ENCODE results near the gene PSME1.

PSME1 gene

GRCh38 chr14:24172261-24172860 is 36.4 kb downstream of the PSME1 start:
- no peak for DNase-seq (ENCODE audit: low spot score)

GRCh38 chr14:24172871-24173281 is 36.9 kb downstream of the PSME1 start:
- DNase-seq (ENCODE audit: low spot score) = no peak

DNA sequence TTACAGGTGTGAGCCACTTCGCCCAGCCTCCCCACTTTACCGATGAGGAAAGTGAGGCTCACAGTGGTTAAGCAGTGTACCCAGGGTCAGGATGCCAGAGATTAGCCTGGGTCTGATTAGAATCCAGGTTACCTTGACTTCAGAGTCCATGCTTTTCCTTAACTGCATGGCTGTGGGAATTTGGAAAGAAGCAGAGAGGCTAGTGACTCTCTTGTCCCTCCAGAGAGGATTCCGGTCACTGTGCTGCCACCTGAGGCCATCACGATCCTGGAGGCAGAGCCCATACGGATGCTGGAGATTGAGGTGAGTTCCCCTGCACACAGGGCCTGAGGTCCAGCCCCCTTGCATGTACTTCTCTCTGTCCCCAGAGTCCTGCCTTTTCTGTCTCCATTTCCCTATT is 40.6 kb downstream of the PSME1 start:
- no peak for DNase-seq (ENCODE audit: low spot score)

DNA sequence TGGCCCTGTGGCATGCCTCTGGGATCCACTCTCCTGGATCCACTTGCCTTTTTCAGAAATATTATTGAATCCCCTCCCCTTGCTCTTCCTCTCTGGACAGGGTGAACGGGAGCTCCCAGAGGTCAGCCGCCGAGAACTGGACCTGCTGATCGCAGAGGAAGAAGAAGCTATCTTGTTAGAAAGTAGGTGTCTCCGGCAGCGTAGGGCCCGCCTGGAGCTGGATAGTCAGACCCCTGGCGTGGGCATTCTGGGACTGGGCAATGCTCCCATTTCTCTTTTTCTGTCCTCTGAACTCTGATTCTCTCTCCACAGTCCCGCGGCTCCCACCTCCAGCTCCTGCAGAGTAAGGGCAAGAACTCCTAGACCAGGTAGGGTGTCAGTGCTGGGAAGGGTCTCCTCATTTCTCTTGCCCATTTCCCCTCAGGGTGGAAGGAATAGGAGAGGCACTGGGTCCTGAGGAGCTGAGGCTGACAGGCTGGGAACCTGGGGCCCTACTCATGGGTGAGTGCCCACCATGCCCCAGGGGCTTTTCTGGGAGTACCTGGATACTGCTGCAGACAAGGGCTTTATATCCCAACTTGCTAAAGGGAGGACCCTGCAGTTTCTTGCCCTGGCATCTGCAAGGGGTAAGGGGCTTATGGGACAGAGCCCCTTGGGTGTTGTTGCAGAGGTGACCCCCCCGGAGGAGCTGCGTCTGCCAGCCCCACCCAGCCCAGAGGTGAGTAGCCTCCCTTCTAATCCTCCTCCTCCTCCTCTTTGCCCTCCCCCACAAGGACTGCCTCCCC is 41.2 kb downstream of the PSME1 start:
- DNase-seq (ENCODE audit: low spot score) = no peak

DNA sequence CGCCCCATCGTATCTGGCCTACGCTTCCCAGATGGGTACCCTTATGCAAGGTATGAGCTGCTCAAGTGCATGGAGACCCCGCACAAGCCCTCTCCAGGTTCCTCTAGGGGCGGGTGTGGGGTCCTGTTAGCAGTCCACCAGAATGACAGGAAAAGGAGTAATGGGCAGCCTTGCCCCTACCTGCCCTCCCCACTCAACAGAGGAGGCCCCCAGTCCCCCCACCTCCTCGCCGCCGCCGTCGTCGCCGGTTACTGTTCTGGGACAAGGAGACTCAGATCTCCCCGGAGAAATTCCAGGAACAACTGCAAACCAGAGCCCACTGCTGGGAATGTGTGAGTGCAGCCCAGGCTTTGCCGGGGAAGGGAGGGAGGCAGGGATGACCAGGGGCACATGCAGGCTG is 41.9 kb downstream of the PSME1 start:
- DNase-seq (ENCODE audit: low spot score) = no peak

DNA sequence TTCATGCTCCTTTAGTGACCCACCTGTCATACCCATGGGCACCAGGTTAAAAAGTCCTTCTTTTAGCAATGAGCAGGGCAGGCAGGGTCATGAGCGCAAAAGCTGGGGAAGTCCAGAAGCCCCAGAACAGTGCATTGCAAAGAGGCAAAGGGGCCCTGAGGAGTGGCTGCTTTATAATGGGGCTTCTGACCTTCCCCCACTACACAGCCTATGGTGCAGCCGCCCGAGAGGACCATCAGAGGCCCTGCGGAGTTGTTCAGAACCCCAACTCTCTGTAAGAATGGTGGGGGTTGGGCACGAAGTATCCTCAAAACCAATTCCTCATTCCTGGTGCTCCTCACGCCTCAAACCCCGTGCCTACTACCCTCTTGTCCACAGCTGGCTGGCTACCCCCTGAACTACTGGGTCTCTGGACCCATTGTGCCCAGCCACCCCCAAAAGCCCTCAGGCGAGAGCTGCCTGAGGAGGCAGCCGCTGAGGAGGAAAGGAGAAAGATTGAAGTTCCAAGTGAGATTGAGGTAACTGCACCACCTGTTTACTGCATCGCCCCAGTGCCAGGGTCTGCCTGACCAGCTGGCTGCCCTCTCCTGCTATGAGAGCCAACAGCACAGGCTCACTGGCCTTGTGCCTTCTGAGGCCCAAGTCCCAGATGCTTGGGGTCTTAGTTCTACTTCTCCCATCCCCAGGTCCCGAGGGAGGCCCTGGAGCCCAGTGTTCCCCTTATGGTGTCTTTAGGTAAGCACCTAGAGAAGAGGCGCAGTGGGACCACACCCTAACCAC is 42.6 kb downstream of the PSME1 start:
- DNase-seq (ENCODE audit: low spot score) = no peak

DNA sequence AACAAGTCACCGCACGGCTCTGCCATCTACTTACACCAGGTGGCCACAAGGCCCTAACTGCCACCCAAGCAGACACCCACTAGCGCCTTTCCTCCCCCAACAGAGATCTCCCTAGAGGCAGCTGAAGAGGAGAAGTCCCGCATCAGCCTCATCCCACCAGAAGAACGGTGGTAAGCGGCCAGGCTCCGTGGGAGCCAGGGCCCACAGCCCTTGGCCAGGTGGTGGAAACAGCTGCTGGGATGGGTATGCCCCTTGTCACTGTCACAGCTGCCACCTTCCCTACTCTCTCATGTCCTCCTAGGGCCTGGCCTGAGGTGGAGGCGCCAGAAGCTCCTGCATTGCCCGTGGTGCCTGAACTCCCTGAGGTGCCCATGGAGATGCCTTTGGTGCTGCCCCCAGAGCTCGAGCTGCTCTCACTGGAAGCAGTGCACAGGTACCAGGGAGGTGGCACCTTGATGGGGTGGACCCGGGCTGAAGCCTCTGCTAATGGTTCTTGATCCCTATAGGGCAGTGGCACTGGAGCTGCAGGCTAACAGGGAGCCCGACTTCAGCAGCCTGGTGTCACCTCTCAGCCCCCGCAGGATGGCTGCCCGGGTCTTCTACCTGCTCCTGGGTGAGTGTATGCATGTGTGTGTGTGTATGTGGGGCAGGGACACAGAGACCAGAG is 43.4 kb downstream of the PSME1 start:
- DNase-seq (ENCODE audit: low spot score) = no peak

DNA sequence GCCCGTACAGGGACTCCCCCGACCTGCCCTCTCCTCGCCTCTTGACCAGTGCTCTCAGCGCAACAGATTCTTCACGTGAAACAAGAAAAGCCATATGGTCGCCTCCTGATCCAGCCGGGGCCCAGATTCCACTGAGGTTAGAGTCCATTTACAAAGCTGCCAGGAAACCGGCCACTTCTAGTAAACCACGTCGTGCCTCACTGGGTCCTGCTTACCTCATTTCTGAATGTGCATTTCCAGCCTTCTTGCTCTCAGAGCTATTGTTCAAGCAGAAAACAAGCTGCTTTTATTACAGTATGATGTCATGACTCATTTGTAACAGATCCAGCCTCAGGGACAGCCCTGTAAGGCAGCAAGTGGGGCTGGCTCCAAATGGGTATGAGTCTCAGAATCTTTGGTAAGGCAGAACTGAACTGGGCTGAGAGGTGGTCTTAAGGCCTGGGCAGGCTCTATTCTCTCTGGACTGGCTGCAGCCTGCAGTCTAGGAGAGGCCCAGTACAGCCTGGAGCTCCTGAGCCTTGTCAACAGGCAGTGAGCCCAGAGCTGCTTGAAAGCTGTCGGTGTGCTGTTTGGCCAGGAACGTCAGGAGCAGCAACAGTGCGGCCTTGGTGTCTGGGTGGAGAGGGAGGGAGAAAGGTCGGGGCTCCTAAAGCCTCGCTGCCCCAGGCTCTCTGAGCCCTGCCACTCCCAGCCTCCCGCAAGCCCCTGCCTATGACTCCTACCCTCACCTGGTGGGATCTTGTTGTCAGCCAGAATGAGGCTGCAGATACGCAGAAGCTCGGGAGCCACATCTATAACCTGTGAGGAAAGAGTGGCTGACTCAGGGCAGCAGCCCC is 44.2 kb downstream of the PSME1 start:
- DNase-seq (ENCODE audit: low spot score) = no peak

- no peak for DNase-seq (ENCODE audit: low spot score)
These were observed 45.5 kb downstream of the PSME1 start for GRCh38 chr14:24181371-24182077.

- DNase-seq (ENCODE audit: low spot score) = no peak
These were observed 46.3 kb downstream of the PSME1 start for GRCh38 chr14:24182110-24182882.

DNA sequence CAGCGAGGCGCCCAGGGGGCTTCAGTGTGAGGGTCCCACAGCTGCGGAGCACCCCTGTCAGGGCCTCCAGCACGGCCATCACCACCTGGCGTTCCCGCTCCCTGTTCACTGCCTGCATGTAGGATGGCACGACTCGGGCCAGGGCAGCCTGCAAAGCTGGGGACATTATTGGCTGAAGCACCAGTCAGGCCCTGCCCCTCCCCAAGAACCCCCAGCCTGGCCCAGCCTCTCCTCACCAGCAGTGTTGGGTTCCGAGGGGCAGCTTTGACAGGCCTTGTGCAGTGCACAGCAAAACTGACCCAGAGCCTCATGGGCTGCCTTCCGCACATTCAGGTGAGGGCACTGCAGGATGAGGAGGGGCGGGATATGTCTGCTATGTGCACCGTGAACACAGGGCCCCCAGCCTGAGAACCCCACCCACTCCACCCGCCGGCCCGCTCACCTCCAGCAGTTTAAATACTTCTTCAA is 47.1 kb downstream of the PSME1 start:
- DNase-seq (ENCODE audit: low spot score) = no peak

DNA sequence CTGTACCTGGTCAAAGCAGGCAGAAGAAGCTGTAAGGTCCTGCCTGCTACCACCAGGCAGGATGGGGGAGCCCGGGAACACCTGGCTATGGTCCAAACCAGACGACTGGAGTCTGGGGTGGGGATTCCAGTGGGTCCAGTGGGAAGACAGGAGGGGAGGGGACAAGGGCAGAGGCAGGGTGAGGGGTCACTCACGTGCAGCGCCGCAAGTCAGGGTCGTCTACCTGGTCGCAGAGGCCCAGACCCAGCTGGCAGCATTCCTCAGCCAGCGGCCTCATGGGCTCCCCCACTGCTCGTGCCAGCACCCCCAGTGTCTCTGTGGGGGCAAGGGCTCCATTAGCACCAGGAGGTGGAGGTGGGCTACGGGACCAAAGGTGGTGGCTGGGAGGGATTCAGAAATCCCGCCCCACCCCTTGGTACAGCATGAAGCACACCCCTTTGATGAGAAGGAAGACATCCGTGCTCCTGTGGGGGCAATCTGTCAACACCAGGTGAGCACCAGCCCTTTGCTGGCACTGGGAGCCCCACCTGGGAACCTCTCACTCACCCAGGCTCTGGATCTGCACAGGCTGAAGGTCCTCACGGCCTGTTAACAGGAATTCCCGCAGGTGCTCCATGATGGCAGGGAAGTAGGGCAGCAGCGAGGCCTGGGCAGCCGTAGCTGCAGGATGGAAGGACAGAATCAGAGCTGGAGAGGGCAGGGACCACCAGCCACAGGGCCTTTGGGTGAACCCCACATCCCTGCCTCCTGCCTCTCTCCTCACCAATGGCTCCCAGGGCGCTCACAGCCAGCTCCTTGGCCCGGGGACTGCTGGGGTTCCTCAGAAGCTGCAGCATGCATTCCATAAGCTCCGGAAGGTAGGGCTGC is 48.3 kb downstream of the PSME1 start:
- no peak for DNase-seq (ENCODE audit: low spot score)

- DNase-seq (ENCODE audit: low spot score) = no peak
These were observed 49.0 kb downstream of the PSME1 start for GRCh38 chr14:24185026-24185425.

- no peak for DNase-seq (ENCODE audit: low spot score)
These were observed 49.7 kb downstream of the PSME1 start for GRCh38 chr14:24185741-24186140.

DNA sequence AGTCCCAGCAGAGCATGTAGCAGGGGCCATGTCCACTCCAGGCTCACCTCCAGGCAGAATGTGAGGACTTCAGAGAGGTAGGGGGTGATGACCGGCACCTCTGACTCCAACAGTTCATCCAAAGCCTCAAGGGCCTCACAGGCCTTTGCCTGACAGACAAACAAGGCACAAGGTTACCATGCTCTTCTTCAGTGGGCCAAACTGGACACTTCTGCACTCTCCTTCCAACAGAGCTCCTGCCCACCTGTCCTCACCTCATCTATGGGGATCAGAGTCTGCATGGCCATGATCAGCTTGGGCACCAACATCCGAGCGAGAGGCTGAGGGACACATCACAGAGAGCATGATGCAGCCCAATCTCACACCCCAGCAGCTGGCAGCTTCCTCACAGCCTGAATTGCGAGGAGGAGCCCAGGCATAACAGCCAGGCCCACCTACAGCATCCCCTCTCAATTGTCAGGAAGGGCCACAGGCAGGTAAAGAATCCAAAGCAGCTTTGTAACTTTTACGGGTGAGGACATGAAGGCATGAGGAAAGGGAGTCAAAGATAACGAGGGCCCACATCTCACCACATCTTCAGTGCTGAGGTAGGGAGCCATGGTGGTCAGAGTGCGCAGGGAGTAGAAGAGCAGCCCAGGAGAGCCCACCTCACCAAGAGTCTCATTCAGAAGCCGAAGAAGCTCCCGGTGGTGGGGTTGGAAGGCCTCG is 51.0 kb downstream of the PSME1 start:
- DNase-seq (ENCODE audit: low spot score) = no peak

- DNase-seq (ENCODE audit: low spot score) = no peak
These were observed 51.5 kb downstream of the PSME1 start for GRCh38 chr14:24187539-24187915.

All from hematopoietic multipotent progenitor cell treated with erythropoietin and hydrocortisone succinate and interleukin-3 and kit ligand, for 17 days (in vitro differentiated cells).